Activated CD8-positive, alpha-beta memory T cell treated with anti-CD3 and anti-CD28 coated beads, Interleukin-2, amount 50 U/mL, for 1 hour (primary cell): ENCODE data around the gene ZAR1L.

ENCODE experiments used
- DNase-seq: peaks from one replicate; pipeline ENCODE4 v3.0.0-alpha.2; 2020; ENCODE audit errors: extremely low read depth

The ZAR1L gene

GRCh38 chr13:32302461-32302860 is 12.7 kb downstream of the ZAR1L start:
- DNase-seq = no peak

- no peak for DNase-seq
These were observed 14.2 kb downstream of the ZAR1L start for GRCh38 chr13:32300920-32301319.

GRCh38 chr13:32300406-32300805 is 14.8 kb downstream of the ZAR1L start:
- no peak for DNase-seq

GRCh38 chr13:32299893-32300292 is 15.3 kb downstream of the ZAR1L start:
- DNase-seq = no peak

GRCh38 chr13:32298695-32299094 is 16.5 kb downstream of the ZAR1L start:
- no peak for DNase-seq

- no peak for DNase-seq
These were observed 18.0 kb downstream of the ZAR1L start for GRCh38 chr13:32297206-32297605.

GRCh38 chr13:32285633-32285965 is 29.6 kb downstream of the ZAR1L start:
- no peak for DNase-seq

GRCh38 chr13:32284927-32285632 is 30.1 kb downstream of the ZAR1L start:
- no peak for DNase-seq

GRCh38 chr13:32282096-32282711 is 33.0 kb downstream of the ZAR1L start:
- DNase-seq = no peak

GRCh38 chr13:32281096-32281495 is 34.1 kb downstream of the ZAR1L start:
- no peak for DNase-seq

- no peak for DNase-seq
These were observed 36.7 kb downstream of the ZAR1L start for GRCh38 chr13:32278426-32278825.

GRCh38 chr13:32277839-32278238 is 37.3 kb downstream of the ZAR1L start:
- DNase-seq = no peak

GRCh38 chr13:32272021-32272683 is 43.0 kb downstream of the ZAR1L start:
- no peak for DNase-seq

- DNase-seq = no peak
These were observed 47.2 kb downstream of the ZAR1L start for GRCh38 chr13:32267836-32268439.

- no peak for DNase-seq
These were observed 49.0 kb downstream of the ZAR1L start for GRCh38 chr13:32266130-32266529.

- no peak for DNase-seq
These were observed 49.4 kb downstream of the ZAR1L start for GRCh38 chr13:32265726-32266125.

- DNase-seq = no peak
These were observed 50.8 kb downstream of the ZAR1L start for GRCh38 chr13:32264407-32264806.

- DNase-seq = no peak
These were observed 52.5 kb downstream of the ZAR1L start for GRCh38 chr13:32262619-32263018.

- no peak for DNase-seq
These were observed 53.0 kb downstream of the ZAR1L start for GRCh38 chr13:32262165-32262564.

- no peak for DNase-seq
These were observed 53.6 kb downstream of the ZAR1L start for GRCh38 chr13:32261567-32261966.

- DNase-seq = no peak
These were observed 56.0 kb downstream of the ZAR1L start for GRCh38 chr13:32259116-32259515.

GRCh38 chr13:32257649-32258048 is 57.5 kb downstream of the ZAR1L start:
- no peak for DNase-seq

GRCh38 chr13:32256243-32256642 is 58.9 kb downstream of the ZAR1L start:
- no peak for DNase-seq
